Fibroblast of pulmonary artery (primary cell): ENCODE results near the gene PDSS1.

Experiments used
- DNase-seq: peaks from one replicate; pipeline ENCODE4 v3.0.0-alpha.2; 2010; ENCODE audit warnings: low read depth
- H3K4me3 ChIP-seq: replicated peaks from 2 replicates; pipeline ENCODE4 v1.5.1; 2011; ENCODE audit warnings: low read depth, mild to moderate bottlenecking, control low read depth, low read length, moderate library complexity
- CTCF ChIP-seq: IDR thresholded peaks from 2 replicates; pipeline ENCODE4 v1.5.1; 2011; ENCODE audit warnings: mild to moderate bottlenecking, control low read depth, low read length, inconsistent platforms; ENCODE audit errors: missing control alignments

Gene PDSS1

GRCh38 chr10:26699631-26700030, 2.1 kb downstream of the PDSS1 start:
- no peak overlapping the region for H3K4me3 ChIP-seq
- no peak for TF ChIP-seq CTCF
- DNase-seq: no peak

DNA sequence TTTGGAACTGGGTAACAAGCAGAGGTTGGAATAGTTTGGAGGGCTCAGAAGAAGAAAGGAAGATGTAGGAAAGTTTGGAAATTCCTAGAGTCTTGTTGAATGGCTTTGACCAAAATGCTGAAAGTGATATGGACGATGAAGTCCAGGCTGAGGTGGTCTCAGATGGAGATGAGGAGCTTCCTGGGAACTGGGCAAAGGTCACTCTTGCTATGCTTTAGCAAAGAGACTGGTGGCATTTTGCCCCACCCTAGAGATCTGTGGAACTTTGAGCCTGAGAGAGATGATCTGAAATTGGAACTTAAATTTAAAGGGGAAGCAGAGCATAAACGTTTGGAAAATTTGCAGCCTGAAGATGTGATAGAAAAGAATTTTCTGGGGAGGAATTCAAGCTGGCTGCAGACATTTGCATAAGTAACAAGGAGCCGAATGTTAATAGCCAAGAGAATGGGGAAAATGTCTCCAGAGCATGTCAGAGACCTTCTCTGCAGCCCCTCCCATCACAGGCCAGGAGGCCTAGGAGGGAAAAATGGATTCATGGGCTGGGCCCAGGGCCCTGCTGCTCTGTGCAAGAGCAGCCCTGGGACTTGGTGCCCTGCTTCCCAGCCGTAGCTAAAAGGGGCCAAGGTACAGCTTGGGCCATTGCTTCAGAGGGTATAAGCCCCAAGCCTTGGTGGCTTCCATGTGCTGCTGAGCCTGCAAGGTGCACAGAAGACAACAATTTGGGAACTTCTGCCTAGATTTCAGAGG, 3.6 kb downstream of the PDSS1 start:
- no peak for DNase-seq
- no peak for TF ChIP-seq CTCF
- H3K4me3 ChIP-seq: no peak overlapping the region

DNA sequence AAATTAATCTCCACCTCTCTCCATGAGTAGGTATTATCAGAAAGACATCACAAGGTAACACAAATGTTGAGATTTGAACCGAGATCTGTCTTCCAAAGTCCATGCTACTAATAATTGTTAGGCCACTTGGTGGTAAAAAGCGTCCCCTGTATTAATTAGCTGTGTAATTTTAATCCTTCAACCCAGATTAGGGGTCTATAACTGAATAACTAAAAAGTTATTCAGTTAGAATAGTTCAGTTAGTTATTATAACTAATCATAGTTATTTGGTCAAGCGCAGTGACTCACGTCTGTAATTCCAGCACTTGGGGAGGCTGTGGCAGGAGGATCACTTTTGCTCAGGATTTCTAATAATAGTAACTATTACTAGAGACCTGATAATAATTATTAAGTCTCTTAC, 5.6 kb downstream of the PDSS1 start:
- TF ChIP-seq CTCF: no peak
- no peak for DNase-seq
- no peak overlapping the region for H3K4me3 ChIP-seq

GRCh38 chr10:26703974-26704373, 6.5 kb downstream of the PDSS1 start:
- no peak for DNase-seq
- H3K4me3 ChIP-seq: no peak overlapping the region
- TF ChIP-seq CTCF: no peak

GRCh38 chr10:26706206-26706605, 8.7 kb downstream of the PDSS1 start:
- DNase-seq: no peak
- TF ChIP-seq CTCF: no peak
- H3K4me3 ChIP-seq: no peak overlapping the region

GRCh38 chr10:26706936-26707335, 9.4 kb downstream of the PDSS1 start:
- DNase-seq: no peak
- no peak overlapping the region for H3K4me3 ChIP-seq
- TF ChIP-seq CTCF: no peak

DNA sequence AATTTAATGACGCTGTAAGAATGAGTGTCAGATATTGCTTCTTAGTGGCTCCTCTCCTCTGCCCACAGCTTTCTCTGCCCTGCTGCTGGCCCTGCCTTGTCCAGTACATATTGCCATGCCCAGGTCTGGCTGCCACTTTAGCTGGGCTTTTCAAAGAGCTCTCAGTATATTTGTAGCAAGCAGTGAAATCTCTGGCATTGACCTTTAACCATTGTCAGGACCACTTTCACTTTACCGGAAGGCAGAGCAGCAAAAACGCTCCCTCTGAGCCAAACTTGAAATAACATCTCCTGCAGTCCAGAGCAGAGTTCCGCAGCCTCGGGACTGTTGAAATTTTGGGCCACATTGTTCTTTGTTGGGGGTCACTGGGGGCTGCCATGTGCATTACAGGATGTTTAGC, 13.8 kb downstream of the PDSS1 start:
- DNase-seq: no peak
- no peak for TF ChIP-seq CTCF
- no peak overlapping the region for H3K4me3 ChIP-seq
